Right forelimb (tissue), 1 donor: ENCODE data around the gene GPD1.
"Not testable (repeated sequence)": the region's sequence is repeated elsewhere in the genome, so short reads cannot be mapped to it uniquely, and the experiment has no call there.

ENCODE experiments used
- DNase-seq: peaks from one replicate; pipeline ENCODE4 v3.0.0-alpha.2; 2018

Gene GPD1

GRCh38 chr12:50132505-50133135 lies 28.8 kb downstream of the GPD1 start:
- no peak for DNase-seq

- DNase-seq, result no peak
These were observed 39.2 kb downstream of the GPD1 start for GRCh38 chr12:50142993-50143392.

GRCh38 chr12:50145439-50145838 lies 41.6 kb downstream of the GPD1 start:
- DNase-seq, result no peak

- DNase-seq, result no peak
These were observed 43.5 kb downstream of the GPD1 start for GRCh38 chr12:50147281-50147680.

- DNase-seq, result not testable (repeated sequence)
These were observed 44.2 kb downstream of the GPD1 start for GRCh38 chr12:50148011-50148410.

GRCh38 chr12:50149311-50149710 lies 45.5 kb downstream of the GPD1 start:
- DNase-seq, result no peak

GRCh38 chr12:50151047-50151687 lies 47.4 kb downstream of the GPD1 start:
- no peak for DNase-seq

- DNase-seq, result not testable (repeated sequence)
These were observed 51.1 kb downstream of the GPD1 start for GRCh38 chr12:50154947-50155346.

- DNase-seq, result no peak
These were observed 52.8 kb downstream of the GPD1 start for GRCh38 chr12:50156641-50157040.

GRCh38 chr12:50157259-50157658 lies 53.5 kb downstream of the GPD1 start:
- DNase-seq, result no peak

GRCh38 chr12:50160643-50161042 lies 56.8 kb downstream of the GPD1 start:
- DNase-seq, result no peak
